ENCODE results near the gene IFNA13.
"Not testable (repeated sequence)": the region's sequence is repeated elsewhere in the genome, so short reads cannot be mapped to it uniquely, and the experiment has no call there.

The IFNA13 gene

GRCh38 chr9:21385131-21385670 is 17.3 kb upstream of the IFNA13 start, which contains the start of gene IFNA2:
Gene IFNA2 (minus strand): TSS chr9:21385398. CDS start chr9:21385329, 69 bp downstream.
- no peak within 1 kb of the TSS for H3K4me3 Mint-ChIP-seq
- H3K9me3 Mint-ChIP-seq = no peaks in the 10 kb centered on the region
- no peak for DNase-seq (ENCODE audit: low spot score)
- H3K27ac Mint-ChIP-seq = no peak within 1 kb of the TSS
- no peaks in the 10 kb centered on the region for H3K36me3 Mint-ChIP-seq (ENCODE audit: low read depth)
- H3K27me3 Mint-ChIP-seq (ENCODE audit: low read depth) = peaks cover 62% of the 10 kb centered on the region
- H3K4me1 Mint-ChIP-seq (ENCODE audit: low read depth) = peaks cover 17% of the 10 kb centered on the region

GRCh38 chr9:21383627-21384026 is 15.8 kb upstream of the IFNA13 start:
- no peak for DNase-seq (ENCODE audit: low spot score)
- peaks cover 20% of the 10 kb centered on the region for H3K4me1 Mint-ChIP-seq (ENCODE audit: low read depth)
- H3K27ac Mint-ChIP-seq = no peak overlapping the region
- no peaks in the 10 kb centered on the region for H3K9me3 Mint-ChIP-seq
- H3K27me3 Mint-ChIP-seq (ENCODE audit: low read depth) = peaks cover 66% of the 10 kb centered on the region
- H3K36me3 Mint-ChIP-seq (ENCODE audit: low read depth) = no peaks in the 10 kb centered on the region
- peak overlapping the region; percentile 3 for H3K4me3 Mint-ChIP-seq

GRCh38 chr9:21381448-21382339 is 13.8 kb upstream of the IFNA13 start:
- peaks cover 21% of the 10 kb centered on the region for H3K4me1 Mint-ChIP-seq (ENCODE audit: low read depth)
- no peaks in the 10 kb centered on the region for H3K9me3 Mint-ChIP-seq
- peak overlapping the region; percentile 32 for H3K4me3 Mint-ChIP-seq
- no peaks in the 10 kb centered on the region for H3K36me3 Mint-ChIP-seq (ENCODE audit: low read depth)
- no peak overlapping the region for H3K27ac Mint-ChIP-seq
- peaks cover 63% of the 10 kb centered on the region for H3K27me3 Mint-ChIP-seq (ENCODE audit: low read depth)
- no peak for DNase-seq (ENCODE audit: low spot score)

GRCh38 chr9:21371467-21371866 is 3.6 kb upstream of the IFNA13 start:
- H3K9me3 Mint-ChIP-seq; H3K4me3 Mint-ChIP-seq; H3K36me3 Mint-ChIP-seq (ENCODE audit: low read depth); H3K4me1 Mint-ChIP-seq (ENCODE audit: low read depth); H3K27ac Mint-ChIP-seq; DNase-seq (ENCODE audit: low spot score): not testable (repeated sequence)
- peaks cover 38% of the 10 kb centered on the region for H3K27me3 Mint-ChIP-seq (ENCODE audit: low read depth)

GRCh38 chr9:21367169-21367568 is 688 bp downstream of the IFNA13 start:
- not testable (repeated sequence) for H3K9me3 Mint-ChIP-seq; H3K36me3 Mint-ChIP-seq (ENCODE audit: low read depth); H3K27ac Mint-ChIP-seq; DNase-seq (ENCODE audit: low spot score); H3K4me1 Mint-ChIP-seq (ENCODE audit: low read depth); H3K4me3 Mint-ChIP-seq
- peaks cover 44% of the 10 kb centered on the region for H3K27me3 Mint-ChIP-seq (ENCODE audit: low read depth)

GRCh38 chr9:21362287-21362686 is 5.6 kb downstream of the IFNA13 start:
- no peak overlapping the region for H3K4me3 Mint-ChIP-seq

GRCh38 chr9:21357479-21358460 is 10.1 kb downstream of the IFNA13 start:
- peaks cover 15% of the 10 kb centered on the region for H3K4me1 Mint-ChIP-seq (ENCODE audit: low read depth)
- H3K9me3 Mint-ChIP-seq = peaks cover 16% of the 10 kb centered on the region
- H3K27ac Mint-ChIP-seq = peak overlapping the region; percentile 88
- H3K36me3 Mint-ChIP-seq (ENCODE audit: low read depth) = peaks cover 7% of the 10 kb centered on the region
- DNase-seq (ENCODE audit: low spot score) = peak; percentile 22
- peak overlapping the region; percentile 60 for H3K4me3 Mint-ChIP-seq
- peaks cover 4% of the 10 kb centered on the region for H3K27me3 Mint-ChIP-seq (ENCODE audit: low read depth)

More at GRCh38 chr9:21362287-21362686, 5.6 kb downstream of the IFNA13 start:
- H3K4me1 Mint-ChIP-seq (ENCODE audit: low read depth) = peaks cover 12% of the 10 kb centered on the region
- peaks cover 17% of the 10 kb centered on the region for H3K27me3 Mint-ChIP-seq (ENCODE audit: low read depth)
- H3K27ac Mint-ChIP-seq = no peak overlapping the region
- no peak for DNase-seq (ENCODE audit: low spot score)
- peaks cover 1% of the 10 kb centered on the region for H3K36me3 Mint-ChIP-seq (ENCODE audit: low read depth)
- peaks cover 3% of the 10 kb centered on the region for H3K9me3 Mint-ChIP-seq

- peaks cover 37% of the 10 kb centered on the region for H3K27me3 Mint-ChIP-seq (ENCODE audit: low read depth)
- H3K36me3 Mint-ChIP-seq (ENCODE audit: low read depth) = peaks cover 6% of the 10 kb centered on the region
- H3K9me3 Mint-ChIP-seq = peaks cover 11% of the 10 kb centered on the region
- H3K4me1 Mint-ChIP-seq (ENCODE audit: low read depth) = no peaks in the 10 kb centered on the region
- no peak within 1 kb of the TSS for H3K27ac Mint-ChIP-seq
- no peak for DNase-seq (ENCODE audit: low spot score)
- no peak within 1 kb of the TSS for H3K4me3 Mint-ChIP-seq
Measured at GRCh38 chr9:21350787-21351186, 17.1 kb downstream of the IFNA13 start, which contains the start of gene IFNA6. Gene IFNA6 (minus strand): TSS chr9:21350887. CDS start chr9:21350887, 0 bp downstream.

- DNase-seq (ENCODE audit: low spot score) = no peak
- peaks cover 5% of the 10 kb centered on the region for H3K9me3 Mint-ChIP-seq
- no peaks in the 10 kb centered on the region for H3K36me3 Mint-ChIP-seq (ENCODE audit: low read depth)
- H3K27me3 Mint-ChIP-seq (ENCODE audit: low read depth) = peaks cover 33% of the 10 kb centered on the region
- no peak overlapping the region for H3K27ac Mint-ChIP-seq
- H3K4me3 Mint-ChIP-seq = no peak overlapping the region
- H3K4me1 Mint-ChIP-seq (ENCODE audit: low read depth) = peaks cover 2% of the 10 kb centered on the region
Measured at GRCh38 chr9:21348430-21348970, 19.4 kb downstream of the IFNA13 start.

- DNase-seq (ENCODE audit: low spot score) = no peak
- Mint-ChIP-seq H3K36me3 (ENCODE audit: low read depth) (no peaks in the 10 kb centered on the region), H3K4me3 (no peak overlapping the region), H3K9me3 (peaks cover 7% of the 10 kb centered on the region), H3K27ac (no peak overlapping the region), H3K4me1 (ENCODE audit: low read depth) (peaks cover 10% of the 10 kb centered on the region), H3K27me3 (ENCODE audit: low read depth) (peaks cover 15% of the 10 kb centered on the region)
Measured at GRCh38 chr9:21340735-21341134, 27.1 kb downstream of the IFNA13 start.

GRCh38 chr9:21336457-21336856 is 31.4 kb downstream of the IFNA13 start:
- DNase-seq (ENCODE audit: low spot score) = no peak
- H3K4me1 Mint-ChIP-seq (ENCODE audit: low read depth) = peaks cover 33% of the 10 kb centered on the region
- H3K4me3 Mint-ChIP-seq = peak overlapping the region; percentile 62
- peaks cover 10% of the 10 kb centered on the region for H3K27me3 Mint-ChIP-seq (ENCODE audit: low read depth)
- peak overlapping the region; percentile 4 for H3K27ac Mint-ChIP-seq
- H3K9me3 Mint-ChIP-seq = no peaks in the 10 kb centered on the region
- peaks cover 29% of the 10 kb centered on the region for H3K36me3 Mint-ChIP-seq (ENCODE audit: low read depth)

- peaks cover 42% of the 10 kb centered on the region for H3K4me1 Mint-ChIP-seq (ENCODE audit: low read depth)
- H3K9me3 Mint-ChIP-seq = no peaks in the 10 kb centered on the region
- H3K27ac Mint-ChIP-seq = peak within 1 kb of the TSS; percentile 90
- peaks cover 38% of the 10 kb centered on the region for H3K36me3 Mint-ChIP-seq (ENCODE audit: low read depth)
- peak within 1 kb of the TSS; percentile 89 for H3K4me3 Mint-ChIP-seq
- peaks cover 7% of the 10 kb centered on the region for H3K27me3 Mint-ChIP-seq (ENCODE audit: low read depth)
- peak; percentile 84 for DNase-seq (ENCODE audit: low spot score)
Measured at GRCh38 chr9:21334701-21335632, 32.9 kb downstream of the IFNA13 start, which contains the start of gene KLHL9. Gene KLHL9 (minus strand): TSS chr9:21335404. CDS start chr9:21334859, 545 bp downstream.

All from T-helper 2 cell treated with Interferon-gamma antibody and Interleukin-4, amounts not matched to agents 5 μg/mL and 100 μg/mL, for 36 hours (primary cell).